Activated naive CD8-positive, alpha-beta T cell treated with anti-CD3 and anti-CD28 coated beads for 36 hours (primary cell): Measurements from ENCODE around the gene ENOX2. TPM values are rescaled to one million over a fixed set of nuclear protein-coding genes. Genes with fewer than 3 reads are reported as not detected.

Experiments used
- DNase-seq: peaks from one replicate; pipeline ENCODE4 v3.0.0; 2021
- H3K27ac Mint-ChIP-seq: one replicate; pipeline ENCODE4 v1.8.0; 2022; ENCODE audit warnings: mild to moderate bottlenecking, moderate library complexity, mixed read lengths
- H3K27me3 Mint-ChIP-seq: one replicate; pipeline ENCODE4 v1.8.0; 2022; ENCODE audit warnings: mild to moderate bottlenecking, mixed read lengths
- H3K36me3 Mint-ChIP-seq: one replicate; pipeline ENCODE4 v1.8.0; 2021; ENCODE audit warnings: mild to moderate bottlenecking, mixed read lengths
- H3K4me1 Mint-ChIP-seq: one replicate; pipeline ENCODE4 v1.8.0; 2021; ENCODE audit warnings: mixed read lengths
- H3K4me3 Mint-ChIP-seq: one replicate; pipeline ENCODE4 v1.8.0; 2022; ENCODE audit warnings: mild to moderate bottlenecking, moderate library complexity, mixed read lengths
- H3K9me3 Mint-ChIP-seq: one replicate; pipeline ENCODE4 v1.8.0; 2022; ENCODE audit warnings: mixed read lengths
- total RNA-seq, 2 experiments: library from RNA; stranded (reverse); gene quantifications; one replicate each; pipeline ENCODE4 v1.2.3, GENCODE V29; 2021

Gene ENOX2
- total RNA-seq, 2 experiments from 2014 or later: 13.0 to 13.3 TPM

GRCh38 chrX:130575831-130576389 lies 327.1 kb downstream of the ENOX2 start:
- peak; percentile 3 for DNase-seq
- no peak overlapping the region for H3K27ac Mint-ChIP-seq
- peaks cover 6% of the 10 kb centered on the region for H3K27me3 Mint-ChIP-seq
- no peaks in the 10 kb centered on the region for H3K9me3 Mint-ChIP-seq
- H3K4me1 Mint-ChIP-seq: peaks cover 1% of the 10 kb centered on the region
- no peak overlapping the region for H3K4me3 Mint-ChIP-seq
- no peaks in the 10 kb centered on the region for H3K36me3 Mint-ChIP-seq

Other genes with a start within 250 kb of the ENOX2 start
- gene ARHGAP36, start 155.1 kb upstream of the ENOX2 start, total RNA-seq: not detected